MCF 10A (cell line): ENCODE measurements around the gene GPR31. TPM values are rescaled to one million over a fixed set of nuclear protein-coding genes. Genes with fewer than 3 reads are reported as not detected.

ENCODE experiments used
- BruUV-seq: library from RNA; stranded (reverse); fragments of 400-500 nt; replicated peaks from 2 replicates; lab custom pipeline; 2021; lab: Mats Ljungman, UMichigan
- CTCF ChIA-PET: fragments of 300-600 bp; sonication (Branson Sonifier 250); formaldehyde crosslinking; extraction: SDS; loops from one replicate; lab custom pipeline; 2021; ENCODE audit warnings: antibody characterized with exemption, inconsistent platforms; lab: Yijun Ruan, JAX
- POLR2A ChIA-PET: fragments of 300-600, 350-650 bp; sonication (Branson Sonifier 250); formaldehyde crosslinking; extraction: SDS; loops from one replicate; lab custom pipeline; 2020; ENCODE audit warnings: antibody characterized with exemption, inconsistent platforms; lab: Yijun Ruan, JAX
- DNase-seq: peaks from one replicate; pipeline ENCODE4 v3.0.0-alpha.2; 2018; ENCODE audit not compliant: unreplicated experiment
- H3K27ac Mint-ChIP-seq: one replicate; pipeline ENCODE4 v1.8.0; 2022; ENCODE audit warnings: mild to moderate bottlenecking, low read depth, mixed read lengths; ENCODE audit not compliant: unreplicated experiment
- H3K27me3 Mint-ChIP-seq: one replicate; pipeline ENCODE4 v1.8.0; 2022; ENCODE audit warnings: mixed read lengths; ENCODE audit not compliant: insufficient read depth, unreplicated experiment
- H3K36me3 Mint-ChIP-seq: one replicate; pipeline ENCODE4 v1.8.0; 2022; ENCODE audit warnings: mild to moderate bottlenecking, moderate library complexity, mixed read lengths; ENCODE audit not compliant: insufficient read depth, unreplicated experiment
- H3K4me1 Mint-ChIP-seq: one replicate; pipeline ENCODE4 v1.8.0; 2022; ENCODE audit warnings: mixed read lengths; ENCODE audit not compliant: insufficient read depth, unreplicated experiment
- H3K4me3 Mint-ChIP-seq: one replicate; pipeline ENCODE4 v1.8.0; 2022; ENCODE audit warnings: mild to moderate bottlenecking, moderate library complexity, mixed read lengths; ENCODE audit not compliant: unreplicated experiment
- H3K9me3 Mint-ChIP-seq: one replicate; pipeline ENCODE4 v1.8.0; 2022; ENCODE audit warnings: mixed read lengths; ENCODE audit not compliant: unreplicated experiment
- intact Hi-C: fragments of 100-400 bp; cut with micrococcal nuclease; formaldehyde crosslinking; loops from 2 replicates; pipeline ENCODE4 v1.14.1; 2022
- total RNA-seq: library from RNA; stranded (reverse); gene quantifications from 2 replicates; pipeline ENCODE4 v1.2.3, GENCODE V29; 2022
- TF ChIP-seq, protein P1 (sequence below): fragments of 200-600 bp; IDR thresholded peaks from one replicate; pipeline ENCODE4 v1.8.0; 2022; ENCODE audit warnings: antibody characterized with exemption, mild to moderate bottlenecking; ENCODE audit not compliant: unreplicated experiment

The GPR31 gene
- total RNA-seq, 1 experiment from 2014 or later: not detected

DNA sequence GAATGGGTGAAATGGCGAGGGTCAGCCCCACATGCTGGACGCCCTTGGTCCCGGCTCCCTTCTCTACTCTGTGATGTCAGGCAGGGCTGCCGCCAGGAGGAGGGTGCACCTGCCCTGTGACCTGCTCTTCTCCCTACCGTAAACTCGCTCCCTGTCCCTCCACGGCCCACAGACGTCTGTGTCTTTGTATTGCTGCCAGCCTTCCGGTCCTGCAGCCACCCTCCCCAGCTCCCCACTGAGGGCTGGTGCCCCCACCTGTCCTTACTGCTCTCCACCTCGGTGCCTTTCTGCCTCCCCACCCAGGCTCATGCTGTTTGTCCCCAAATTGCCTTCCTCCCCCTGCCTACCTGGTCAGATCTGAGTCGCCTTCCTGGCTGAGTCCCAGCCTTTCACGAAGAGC lies 38.9 kb downstream of the GPR31 start:
- CTCF ChIA-PET: interaction anchor here (0.7 kb wide), 1 partner anchor 343 kb away, joined by 3 read pairs; no protein-coding TSS in a partner anchor
- BruUV-seq: no TSS peak
- no peaks in the 10 kb centered on the region for H3K9me3 Mint-ChIP-seq
- no peaks in the 10 kb centered on the region for H3K36me3 Mint-ChIP-seq
- no peak overlapping the region for H3K4me3 Mint-ChIP-seq
- POLR2A ChIA-PET: no interaction called here
- no peak for DNase-seq
- no peak overlapping the region for H3K27ac Mint-ChIP-seq
- intact Hi-C loops: no loop called here
- H3K4me1 Mint-ChIP-seq: no peaks in the 10 kb centered on the region
- H3K27me3 Mint-ChIP-seq: peaks cover 90% of the 10 kb centered on the region
- TF ChIP-seq, protein P1, sequence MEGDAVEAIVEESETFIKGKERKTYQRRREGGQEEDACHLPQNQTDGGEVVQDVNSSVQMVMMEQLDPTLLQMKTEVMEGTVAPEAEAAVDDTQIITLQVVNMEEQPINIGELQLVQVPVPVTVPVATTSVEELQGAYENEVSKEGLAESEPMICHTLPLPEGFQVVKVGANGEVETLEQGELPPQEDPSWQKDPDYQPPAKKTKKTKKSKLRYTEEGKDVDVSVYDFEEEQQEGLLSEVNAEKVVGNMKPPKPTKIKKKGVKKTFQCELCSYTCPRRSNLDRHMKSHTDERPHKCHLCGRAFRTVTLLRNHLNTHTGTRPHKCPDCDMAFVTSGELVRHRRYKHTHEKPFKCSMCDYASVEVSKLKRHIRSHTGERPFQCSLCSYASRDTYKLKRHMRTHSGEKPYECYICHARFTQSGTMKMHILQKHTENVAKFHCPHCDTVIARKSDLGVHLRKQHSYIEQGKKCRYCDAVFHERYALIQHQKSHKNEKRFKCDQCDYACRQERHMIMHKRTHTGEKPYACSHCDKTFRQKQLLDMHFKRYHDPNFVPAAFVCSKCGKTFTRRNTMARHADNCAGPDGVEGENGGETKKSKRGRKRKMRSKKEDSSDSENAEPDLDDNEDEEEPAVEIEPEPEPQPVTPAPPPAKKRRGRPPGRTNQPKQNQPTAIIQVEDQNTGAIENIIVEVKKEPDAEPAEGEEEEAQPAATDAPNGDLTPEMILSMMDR: no peak

- Mint-ChIP-seq H3K9me3 (no peaks in the 10 kb centered on the region), H3K4me3 (no peak overlapping the region), H3K36me3 (no peaks in the 10 kb centered on the region), H3K27me3 (peaks cover 90% of the 10 kb centered on the region), H3K4me1 (no peaks in the 10 kb centered on the region), H3K27ac (no peak overlapping the region)
- no TSS peak for BruUV-seq
- ChIA-PET CTCF (interaction anchor here (0.7 kb wide), 1 partner anchor 342 kb away, joined by 3 read pairs; no protein-coding TSS in a partner anchor), POLR2A (no interaction called here)
- intact Hi-C loops: no loop called here
- no peak for DNase-seq
- TF ChIP-seq, protein P1: no peak
Measured at GRCh38 chr6:167118006-167118405, 39.8 kb downstream of the GPR31 start.

DNA sequence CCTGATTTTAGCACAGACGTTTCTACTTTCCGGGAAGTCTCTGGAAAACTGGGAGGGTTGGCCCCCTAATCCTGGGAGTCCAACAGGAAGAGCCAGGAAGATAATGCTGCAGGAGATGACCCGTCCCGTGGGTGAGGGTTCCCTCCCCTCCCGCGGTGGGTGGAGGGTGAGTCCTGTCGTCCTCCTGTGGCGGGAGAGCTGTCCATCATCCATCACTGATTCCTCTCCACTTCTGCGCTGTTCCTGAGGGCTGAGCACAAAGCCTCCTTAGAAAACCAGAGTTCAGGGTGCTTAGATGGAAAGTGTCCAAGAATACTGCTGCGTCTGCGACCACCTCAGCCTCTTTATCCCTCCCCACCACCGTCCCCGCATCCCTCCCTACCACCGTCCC lies 40.9 kb downstream of the GPR31 start:
- H3K27ac Mint-ChIP-seq: no peak overlapping the region
- no TSS peak for BruUV-seq
- TF ChIP-seq, protein P1: no peak
- no peaks in the 10 kb centered on the region for H3K36me3 Mint-ChIP-seq
- CTCF ChIA-PET: no interaction called here
- H3K4me1 Mint-ChIP-seq: no peaks in the 10 kb centered on the region
- POLR2A ChIA-PET: no interaction called here
- no peaks in the 10 kb centered on the region for H3K9me3 Mint-ChIP-seq
- intact Hi-C loops: no loop called here
- peaks cover 90% of the 10 kb centered on the region for H3K27me3 Mint-ChIP-seq
- DNase-seq: no peak
- peak overlapping the region; percentile 22 for H3K4me3 Mint-ChIP-seq

DNA sequence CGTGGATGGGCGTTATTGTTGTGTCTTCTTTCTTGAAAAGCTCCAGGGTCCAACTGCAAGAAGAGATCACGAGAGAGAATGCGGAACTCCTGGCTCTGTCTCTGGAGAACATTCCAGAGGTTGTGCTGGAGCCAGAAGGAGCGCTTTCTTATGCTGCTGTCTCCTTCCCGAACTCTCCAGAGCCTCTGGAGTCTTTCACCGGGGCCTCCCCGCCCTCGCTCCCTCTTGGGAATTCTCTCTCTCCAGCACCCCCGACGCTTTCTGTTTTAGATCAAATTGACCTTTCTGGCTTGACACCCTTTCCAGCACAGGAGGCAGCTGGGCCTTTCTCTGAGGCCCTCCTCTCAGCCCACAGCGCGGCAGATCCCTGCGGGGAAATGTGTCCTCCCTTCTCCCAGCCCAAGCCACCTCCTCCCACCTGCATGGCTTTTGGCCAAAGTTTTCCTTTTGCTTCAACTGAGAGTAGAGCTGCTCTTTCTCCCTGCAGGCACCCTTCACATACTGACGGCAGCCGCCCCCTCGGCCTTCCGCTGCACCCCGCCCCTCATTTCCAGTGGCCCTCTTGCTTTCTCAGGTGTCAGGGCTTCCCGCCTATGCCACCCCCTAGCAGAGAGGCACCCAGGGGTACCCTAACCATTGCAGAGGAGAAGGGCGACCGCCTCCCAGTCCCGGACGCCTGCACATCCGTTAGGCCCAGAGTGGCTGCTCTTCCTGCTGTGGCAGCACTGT lies 41.5 kb downstream of the GPR31 start:
- BruUV-seq: no TSS peak
- Mint-ChIP-seq H3K4me1 (no peaks in the 10 kb centered on the region), H3K9me3 (no peaks in the 10 kb centered on the region), H3K27me3 (peaks cover 90% of the 10 kb centered on the region), H3K36me3 (no peaks in the 10 kb centered on the region), H3K27ac (no peak overlapping the region), H3K4me3 (peak overlapping the region; percentile 22)
- CTCF ChIA-PET: interaction anchor here (0.6 kb wide), 1 partner anchor 12 kb away, joined by 3 read pairs; no protein-coding TSS in a partner anchor
- DNase-seq: peak; percentile 10
- POLR2A ChIA-PET: interaction anchor here (0.8 kb wide), 1 partner anchor 415 kb away, joined by 3 read pairs; no protein-coding TSS in a partner anchor
- intact Hi-C loops: no loop called here
- TF ChIP-seq, protein P1: no peak
